HepG2 (cell line): ENCODE measurements around the gene AKR1C2. TPM values are rescaled to one million over a fixed set of nuclear protein-coding genes. Genes with fewer than 3 reads are reported as not detected.
"Not testable (repeated sequence)": the region's sequence is repeated elsewhere in the genome, so short reads cannot be mapped to it uniquely, and the experiment has no call there.

ENCODE experiments used
- ATAC-seq: fragments of 200-7000 bp; cut with Tn5 transposase; 3 replicates; pipeline ENCODE4 v1.9.1; 2020; ENCODE audit warnings: mild to moderate bottlenecking, moderate library complexity
- BruUV-seq: library from RNA; stranded (reverse); fragments of 400-500 nt; replicated peaks from 2 replicates; lab custom pipeline; 2021; lab: Mats Ljungman, UMichigan
- CTCF ChIA-PET: fragments of 300-600 bp; formaldehyde crosslinking; extraction: SDS; loops from one replicate; lab custom pipeline; 2021; ENCODE audit warnings: low total read pairs, inconsistent platforms, low intra/inter-chr PET ratio; lab: Yijun Ruan, JAX
- POLR2A ChIA-PET: fragments of 350-600 bp; sonication (Branson Sonifier 250); formaldehyde crosslinking; loops from one replicate; lab custom pipeline; 2020; ENCODE audit warnings: antibody characterized with exemption, inconsistent platforms; lab: Yijun Ruan, JAX
- DNase-seq: peaks from one replicate; pipeline ENCODE4 v3.0.0-alpha.2; 2015; ENCODE audit warnings: low spot score
- FAIRE-seq: peaks from 3 replicates; lab custom pipeline; 2011; peaks lifted over from hg19 to GRCh38; lab: Jason Lieb, UNC
- H2AFZ ChIP-seq: one replicate; pipeline ENCODE4 v1.6.1; 2011; ENCODE audit warnings: low read length, inconsistent platforms
- H3K27ac ChIP-seq: fragments of 300-600 bp; 3 replicates; pipeline ENCODE4 v1.8.0; 2011; ENCODE audit warnings: mixed run types, mild to moderate bottlenecking, mixed read lengths, low read length, inconsistent platforms; ENCODE audit not compliant: insufficient read depth; ENCODE audit errors: extremely low read length
- H3K27me3 ChIP-seq, 2 experiments: fragments of 200-600 bp in 1 of 2; 2 replicates in 1 of 2; 3 replicates in 1 of 2; pipeline versions ENCODE4 v1.6.0 to v1.8.0; 2011; ENCODE audit warnings: low read length in 2 of 2, mild to moderate bottlenecking in 2 of 2, moderate library complexity in 2 of 2, inconsistent platforms in 1 of 2; ENCODE audit not compliant: insufficient read depth in 2 of 2, control insufficient read depth in 1 of 2
- H3K36me3 ChIP-seq, 2 experiments: fragments of 200-600 bp in 1 of 2; replicated peaks in 1 of 2; 2 replicates in 1 of 2; 3 replicates in 1 of 2; pipeline versions ENCODE4 v1.5.1 to v1.8.0; 2011; ENCODE audit warnings: low read length in 2 of 2, inconsistent platforms in 1 of 2; ENCODE audit not compliant: insufficient read depth in 2 of 2, control insufficient read depth in 1 of 2
- H3K4me1 ChIP-seq: 2 replicates; pipeline ENCODE4 v1.5.1; 2012; ENCODE audit warnings: low read length, inconsistent platforms; ENCODE audit not compliant: insufficient read depth
- H3K4me2 ChIP-seq: 2 replicates; pipeline ENCODE4 v1.6.0; 2011; ENCODE audit warnings: low read depth, low read length, inconsistent platforms
- H3K4me3 ChIP-seq, 3 experiments: fragments of 200-600 bp in 1 of 3; sonication (generic), shearing (Covaris generic) in 1 of 3; replicated peaks in 1 of 3; 2 replicates each; pipeline ENCODE4 v1.5.1; 2011 to 2016; ENCODE audit warnings: low read length in 3 of 3, inconsistent platforms in 2 of 3, low read depth in 2 of 3, mild to moderate bottlenecking in 2 of 3, control low read depth in 1 of 3, mixed read lengths in 1 of 3; ENCODE audit not compliant: insufficient read depth in 1 of 3
- H3K79me2 ChIP-seq: one replicate; pipeline ENCODE4 v1.6.1; 2011; ENCODE audit warnings: low read length, inconsistent platforms; ENCODE audit not compliant: insufficient read depth
- H3K9ac ChIP-seq: 2 replicates; pipeline ENCODE4 v1.6.0; 2011; ENCODE audit warnings: mild to moderate bottlenecking, low read depth, low read length, inconsistent platforms; ENCODE audit not compliant: insufficient read depth
- H3K9me3 ChIP-seq: 2 replicates; pipeline ENCODE4 v1.5.1; 2012; ENCODE audit warnings: mild to moderate bottlenecking, low read length
- H4K20me1 ChIP-seq: 2 replicates; pipeline ENCODE4 v1.6.0; 2011; ENCODE audit warnings: inconsistent platforms, mild to moderate bottlenecking, low read length, moderate library complexity; ENCODE audit not compliant: insufficient read depth
- DR1 ChIP-seq: sonication (generic); formaldehyde crosslinking; IDR thresholded peaks from 2 replicates; pipeline ENCODE4 v1.8.0; 2021; ENCODE audit warnings: mild to moderate bottlenecking, missing genetic modification reagents, inconsistent platforms
- GATAD1 ChIP-seq: IDR thresholded peaks from 2 replicates; pipeline ENCODE4 v1.6.1; 2016; ENCODE audit warnings: missing genetic modification reagents, missing compliant biosample characterization
- GATAD2A ChIP-seq: IDR thresholded peaks from 2 replicates; pipeline ENCODE4 v1.6.1; 2016
- GTF2F1 ChIP-seq: fragments of 150-350 bp; IDR thresholded peaks from 2 replicates; pipeline ENCODE4 v1.6.1; 2014; ENCODE audit warnings: low read length
- MIXL1 ChIP-seq: IDR thresholded peaks from 2 replicates; pipeline ENCODE4 v1.6.1; 2016
- NFYB ChIP-seq: sonication (generic); formaldehyde crosslinking; IDR thresholded peaks from 2 replicates; pipeline ENCODE4 v1.4.0; 2020; ENCODE audit warnings: missing genetic modification reagents
- NFYC ChIP-seq: IDR thresholded peaks from 2 replicates; pipeline ENCODE4 v1.6.1; 2016; ENCODE audit warnings: missing genetic modification reagents, missing compliant biosample characterization
- PAF1 ChIP-seq: IDR thresholded peaks from 2 replicates; pipeline ENCODE4 v1.6.1; 2016; ENCODE audit warnings: missing genetic modification reagents, missing compliant biosample characterization
- POLR2AphosphoS5 ChIP-seq: IDR thresholded peaks from 2 replicates; pipeline ENCODE4 v1.6.1; 2012; ENCODE audit warnings: low read depth, low read length
- POLR2G ChIP-seq: fragments of 200-400 bp; formaldehyde crosslinking; IDR thresholded peaks from 2 replicates; pipeline ENCODE4 v1.6.1; 2018; ENCODE audit warnings: mild to moderate bottlenecking, low read depth, low read length, moderate library complexity
- RBFOX2 ChIP-seq: fragments of 200-400 bp; formaldehyde crosslinking; IDR thresholded peaks from 2 replicates; pipeline ENCODE4 v1.6.1; 2017; ENCODE audit warnings: low read depth, mild to moderate bottlenecking, low read length
- RBM22 ChIP-seq: fragments of 200-400 bp; formaldehyde crosslinking; optimal IDR thresholded peaks from 2 replicates; pipeline ENCODE3; 2017; ENCODE audit warnings: mild to moderate bottlenecking, low read length, moderate library complexity
- SALL1 ChIP-seq: sonication (generic); formaldehyde crosslinking; IDR thresholded peaks from 2 replicates; pipeline ENCODE4 v1.8.0; 2022; ENCODE audit warnings: mild to moderate bottlenecking, missing genetic modification reagents
- SP1 ChIP-seq, 2 experiments: fragments of 450-650 bp in 1 of 2; sonication (generic) in 1 of 2; formaldehyde crosslinking in 1 of 2; IDR thresholded peaks; 2 replicates each; pipeline versions ENCODE4 v1.4.0 to v1.6.1; 2016 to 2020; ENCODE audit warnings: missing genetic modification reagents in 1 of 2
- TGIF2 ChIP-seq: IDR thresholded peaks from 2 replicates; pipeline ENCODE4 v1.6.1; 2016; ENCODE audit warnings: control low read depth, missing compliant biosample characterization
- YEATS2 ChIP-seq: sonication (generic); formaldehyde crosslinking; IDR thresholded peaks from 2 replicates; pipeline ENCODE4 v1.4.0; 2020; ENCODE audit warnings: missing genetic modification reagents, borderline replicate concordance
- ZC3H4 ChIP-seq: sonication (generic); formaldehyde crosslinking; IDR thresholded peaks from 2 replicates; pipeline ENCODE4 v1.4.0; 2020; ENCODE audit warnings: missing genetic modification reagents, borderline replicate concordance
- ZFY ChIP-seq: sonication (generic); formaldehyde crosslinking; IDR thresholded peaks from 2 replicates; pipeline ENCODE4 v1.4.0; 2020; ENCODE audit warnings: missing genetic modification reagents
- WGBS: methylation state at CpG from one replicate; pipeline ENCODE4 v1.1.6; 2017; ENCODE audit warnings: low lambda C conversion rate; 5-methylcytosine and 5-hydroxymethylcytosine counted together
- in situ Hi-C: cut with HindIII; loops from 2 replicates; pipeline ENCODE4 v1.10.0; 2017; ENCODE audit warnings: low pct_unique_long_range_greater_than_20kb; ENCODE audit not compliant: extremely low pct_ligation_motif_present
- intact Hi-C: fragments of 100-400 bp; cut with micrococcal nuclease; formaldehyde crosslinking; loops from one replicate; pipeline ENCODE4 v1.10.0; 2022; ENCODE audit not compliant: unreplicated experiment
- polyA plus RNA-seq, 8 experiments: library from polyadenylated mRNA; depleted of rRNA in 3 of 8; stranded (reverse) in 7 of 8; unstranded in 1 of 8; fragments of >200 nt; fragmentation: Illumina TruSeq in 4 of 8; extraction: Trizol in 4 of 8; gene quantifications; 2 replicates each; pipeline versions ENCODE4 v1.2.1 to v1.2.3, GENCODE V29; 2011 to 2016; ENCODE audit warnings: low read depth in 4 of 8, missing spikeins in 1 of 8, mixed read lengths in 1 of 8; ENCODE audit not compliant: insufficient read depth in 1 of 8
- total RNA-seq, 5 experiments: library from RNA; depleted of rRNA; stranded (reverse); fragments of >200 nt; fragmentation: Illumina TruSeq; extraction: Trizol; gene quantifications; 2 replicates each; pipeline ENCODE4 v1.2.3, GENCODE V29; 2016; ENCODE audit warnings: low read depth in 1 of 5
- TF ChIP-seq, protein P1 (sequence below): IDR thresholded peaks from 2 replicates; pipeline ENCODE4 v1.4.0; 2020; ENCODE audit warnings: mild to moderate bottlenecking, missing genetic modification reagents
- TF ChIP-seq, protein P2 (sequence below): sonication (generic); formaldehyde crosslinking; IDR thresholded peaks from 2 replicates; pipeline ENCODE4 v1.4.0; 2020; ENCODE audit warnings: missing genetic modification reagents

AKR1C2 gene
- total and polyA plus RNA-seq, 2 of the 13 experiments (the other 11 are each of a cell fraction or from before 2014, with no cell fraction given): 140 to 900 TPM

DNA sequence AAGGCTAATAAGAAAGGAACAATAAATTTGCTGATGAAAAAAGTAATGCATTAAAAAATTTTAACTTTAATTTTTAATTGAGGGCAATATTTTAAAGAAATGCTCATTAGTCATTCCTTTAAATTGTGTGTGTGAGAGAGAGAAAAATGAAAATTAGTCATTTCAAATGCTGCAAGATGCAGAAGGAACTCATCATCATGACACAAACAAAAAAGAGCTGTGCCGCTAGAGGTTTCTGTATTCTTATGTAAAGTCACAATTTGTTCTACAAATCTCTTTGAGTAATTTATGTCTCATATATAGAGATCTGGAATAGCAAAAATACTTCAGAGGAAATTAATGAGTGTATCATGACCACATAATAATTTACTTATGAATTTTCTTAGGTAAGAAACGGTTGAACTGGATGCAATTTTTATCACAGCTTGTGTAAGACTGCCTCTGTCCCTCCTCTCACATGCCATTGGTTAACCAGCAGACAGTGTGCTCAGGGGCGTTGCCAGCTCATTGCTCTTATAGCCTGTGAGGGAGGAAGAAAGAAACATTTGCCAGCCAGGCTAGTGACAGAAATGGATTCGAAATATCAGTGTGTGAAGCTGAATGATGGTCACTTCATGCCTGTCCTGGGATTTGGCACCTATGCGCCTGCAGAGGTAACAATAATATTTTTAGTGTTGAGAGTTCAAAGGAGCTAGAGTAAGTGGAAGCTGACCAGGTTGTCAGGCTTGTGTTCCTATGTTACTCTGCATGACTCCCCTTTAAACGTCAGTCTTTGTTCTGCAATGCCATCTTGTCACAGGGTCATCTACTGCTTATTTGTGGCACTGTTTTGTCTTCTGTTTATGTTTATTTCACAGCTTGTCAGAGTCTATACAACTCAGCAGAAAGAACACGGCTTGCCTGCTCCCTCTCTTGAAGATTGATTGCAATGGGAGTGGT, 40.5 kb downstream of the AKR1C2 start, which contains the start of gene AKR1C1 (continued):
- peak; percentile 87; the same call in 1 of the 2 replicates for TF ChIP-seq TGIF2
- TF ChIP-seq SP1 (IDR thresholded peaks at IDR 0.05): not testable (repeated sequence)
- TF ChIP-seq SP1 (CRISPR knock-in tag; IDR thresholded peaks at IDR 0.05): peak; percentile 53
- TF ChIP-seq RBM22: peak; percentile 39
- peak; percentile 45; the same call in 1 of the 2 replicates for TF ChIP-seq GATAD1 (CRISPR knock-in tag)
- peak; percentile 54; the same call in 1 of the 2 replicates for TF ChIP-seq GATAD2A
- peak; percentile 33; the same call in 1 of the 2 replicates for TF ChIP-seq YEATS2 (CRISPR knock-in tag)
- peak; percentile 95 for TF ChIP-seq DR1 (CRISPR knock-in tag)
- TF ChIP-seq NFYB (CRISPR knock-in tag): peak; percentile 63
- TF ChIP-seq, protein P1, sequence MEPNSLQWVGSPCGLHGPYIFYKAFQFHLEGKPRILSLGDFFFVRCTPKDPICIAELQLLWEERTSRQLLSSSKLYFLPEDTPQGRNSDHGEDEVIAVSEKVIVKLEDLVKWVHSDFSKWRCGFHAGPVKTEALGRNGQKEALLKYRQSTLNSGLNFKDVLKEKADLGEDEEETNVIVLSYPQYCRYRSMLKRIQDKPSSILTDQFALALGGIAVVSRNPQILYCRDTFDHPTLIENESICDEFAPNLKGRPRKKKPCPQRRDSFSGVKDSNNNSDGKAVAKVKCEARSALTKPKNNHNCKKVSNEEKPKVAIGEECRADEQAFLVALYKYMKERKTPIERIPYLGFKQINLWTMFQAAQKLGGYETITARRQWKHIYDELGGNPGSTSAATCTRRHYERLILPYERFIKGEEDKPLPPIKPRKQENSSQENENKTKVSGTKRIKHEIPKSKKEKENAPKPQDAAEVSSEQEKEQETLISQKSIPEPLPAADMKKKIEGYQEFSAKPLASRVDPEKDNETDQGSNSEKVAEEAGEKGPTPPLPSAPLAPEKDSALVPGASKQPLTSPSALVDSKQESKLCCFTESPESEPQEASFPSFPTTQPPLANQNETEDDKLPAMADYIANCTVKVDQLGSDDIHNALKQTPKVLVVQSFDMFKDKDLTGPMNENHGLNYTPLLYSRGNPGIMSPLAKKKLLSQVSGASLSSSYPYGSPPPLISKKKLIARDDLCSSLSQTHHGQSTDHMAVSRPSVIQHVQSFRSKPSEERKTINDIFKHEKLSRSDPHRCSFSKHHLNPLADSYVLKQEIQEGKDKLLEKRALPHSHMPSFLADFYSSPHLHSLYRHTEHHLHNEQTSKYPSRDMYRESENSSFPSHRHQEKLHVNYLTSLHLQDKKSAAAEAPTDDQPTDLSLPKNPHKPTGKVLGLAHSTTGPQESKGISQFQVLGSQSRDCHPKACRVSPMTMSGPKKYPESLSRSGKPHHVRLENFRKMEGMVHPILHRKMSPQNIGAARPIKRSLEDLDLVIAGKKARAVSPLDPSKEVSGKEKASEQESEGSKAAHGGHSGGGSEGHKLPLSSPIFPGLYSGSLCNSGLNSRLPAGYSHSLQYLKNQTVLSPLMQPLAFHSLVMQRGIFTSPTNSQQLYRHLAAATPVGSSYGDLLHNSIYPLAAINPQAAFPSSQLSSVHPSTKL (CRISPR knock-in tag): peak; percentile 49
- 0 out of 2 replicates have a peak, but pooled peaks have one; percentile 43 for TF ChIP-seq MIXL1 (CRISPR knock-in tag)
- TF ChIP-seq POLR2AphosphoS5: peak; percentile 86
- peak; percentile 75; the same call in 1 of the 2 replicates for TF ChIP-seq GTF2F1
- TF ChIP-seq ZFY (CRISPR knock-in tag): peak; percentile 13; the same call in 1 of the 2 replicates
- TF ChIP-seq PAF1 (CRISPR knock-in tag): peak; percentile 84; the same call in 1 of the 2 replicates
- peak; percentile 39 for TF ChIP-seq NFYC
- TF ChIP-seq, protein P2, sequence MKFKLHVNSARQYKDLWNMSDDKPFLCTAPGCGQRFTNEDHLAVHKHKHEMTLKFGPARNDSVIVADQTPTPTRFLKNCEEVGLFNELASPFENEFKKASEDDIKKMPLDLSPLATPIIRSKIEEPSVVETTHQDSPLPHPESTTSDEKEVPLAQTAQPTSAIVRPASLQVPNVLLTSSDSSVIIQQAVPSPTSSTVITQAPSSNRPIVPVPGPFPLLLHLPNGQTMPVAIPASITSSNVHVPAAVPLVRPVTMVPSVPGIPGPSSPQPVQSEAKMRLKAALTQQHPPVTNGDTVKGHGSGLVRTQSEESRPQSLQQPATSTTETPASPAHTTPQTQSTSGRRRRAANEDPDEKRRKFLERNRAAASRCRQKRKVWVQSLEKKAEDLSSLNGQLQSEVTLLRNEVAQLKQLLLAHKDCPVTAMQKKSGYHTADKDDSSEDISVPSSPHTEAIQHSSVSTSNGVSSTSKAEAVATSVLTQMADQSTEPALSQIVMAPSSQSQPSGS (CRISPR knock-in tag): 0 out of 2 replicates have a peak, but pooled peaks have one; percentile 24
- peak; percentile 86 for TF ChIP-seq POLR2G
- TF ChIP-seq ZC3H4 (CRISPR knock-in tag): 0 out of 2 replicates have a peak, but pooled peaks have one; percentile 65
- peak; percentile 61 for TF ChIP-seq RBFOX2
- peak; percentile 19; the same call in 1 of the 2 replicates for TF ChIP-seq SALL1 (CRISPR knock-in tag)

DNA sequence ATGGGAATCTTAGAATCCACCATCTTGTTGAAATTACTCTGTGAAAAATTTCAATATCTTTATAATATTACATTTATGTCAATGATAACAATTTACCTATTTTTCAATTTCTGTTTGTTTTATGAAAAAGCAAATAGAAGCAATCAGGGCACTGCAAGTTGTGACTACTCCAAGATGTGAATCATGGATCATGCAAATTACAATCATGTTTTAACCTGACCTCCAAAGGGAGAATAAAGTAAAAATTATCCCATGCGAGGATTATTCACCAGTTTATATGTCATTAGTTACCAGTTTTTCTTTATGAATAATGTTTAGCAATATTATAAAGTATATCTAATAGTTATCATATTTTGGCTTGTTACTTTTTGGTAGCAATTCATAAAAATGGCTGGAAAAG, 41.3 kb downstream of the AKR1C2 start:
- H3K27ac ChIP-seq, in situ Hi-C loops, H3K4me2 ChIP-seq, CTCF ChIA-PET, H3K36me3 ChIP-seq, intact Hi-C loops, POLR2A ChIA-PET, H3K4me3 ChIP-seq, DNase-seq, H3K27me3 ChIP-seq, H2AFZ ChIP-seq, FAIRE-seq, H3K9me3 ChIP-seq, H3K9ac ChIP-seq, ATAC-seq, BruUV-seq: not testable (repeated sequence)
- Histone ChIP-seq H4K20me1 (peaks cover 16% of the 10 kb centered on the region; the same call in 1 of the 2 replicates), H3K79me2 (peaks cover 38% of the 10 kb centered on the region), H3K4me1 (peaks cover 29% of the 10 kb centered on the region)
- WGBS: 75% methylated on average over 1 of the region's 1 CpG
